Mammary epithelial cell (primary cell): Measurements from ENCODE around the gene SNAP25.

Experiments
- EZH2 ChIP-seq: IDR thresholded peaks from 2 replicates; pipeline ENCODE4 v1.6.1; 2012; ENCODE audit warnings: low read length, inconsistent platforms, borderline replicate concordance
- TF ChIP-seq, protein P1 (sequence below), 2 donors: IDR thresholded peaks in 1 of 2; conservative IDR thresholded peaks in 1 of 2; 2 replicates each; pipeline ENCODE4 v1.5.1; 2011 to 2012; ENCODE audit warnings: inconsistent platforms in 2 of 2, low read length in 2 of 2, mild to moderate bottlenecking in 2 of 2, control low read depth in 1 of 2, low read depth in 1 of 2; ENCODE audit not compliant: insufficient read depth in 1 of 2; ENCODE audit errors: extremely low read depth in 1 of 2

DNA sequence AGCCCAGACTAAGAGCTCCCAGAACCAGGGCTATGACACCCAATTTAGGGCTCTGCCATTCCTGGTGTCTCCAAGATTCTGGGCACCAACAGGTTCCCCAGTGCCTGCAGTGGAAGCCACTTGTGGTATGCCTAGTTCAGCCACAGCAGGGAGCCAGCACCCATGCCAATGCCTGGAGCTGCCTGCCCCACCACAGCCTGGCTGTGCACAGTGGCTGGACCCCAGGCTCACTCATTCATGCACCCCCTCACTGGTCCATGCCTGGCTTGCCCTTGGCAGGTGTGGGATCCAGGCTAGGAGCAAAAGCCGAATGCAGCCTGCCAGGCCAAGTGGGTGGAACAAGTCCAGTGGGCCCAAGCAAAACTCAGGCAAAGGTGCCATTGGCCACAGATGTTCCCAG is 123.5 kb downstream of the SNAP25 start:
- TF ChIP-seq, protein P1, sequence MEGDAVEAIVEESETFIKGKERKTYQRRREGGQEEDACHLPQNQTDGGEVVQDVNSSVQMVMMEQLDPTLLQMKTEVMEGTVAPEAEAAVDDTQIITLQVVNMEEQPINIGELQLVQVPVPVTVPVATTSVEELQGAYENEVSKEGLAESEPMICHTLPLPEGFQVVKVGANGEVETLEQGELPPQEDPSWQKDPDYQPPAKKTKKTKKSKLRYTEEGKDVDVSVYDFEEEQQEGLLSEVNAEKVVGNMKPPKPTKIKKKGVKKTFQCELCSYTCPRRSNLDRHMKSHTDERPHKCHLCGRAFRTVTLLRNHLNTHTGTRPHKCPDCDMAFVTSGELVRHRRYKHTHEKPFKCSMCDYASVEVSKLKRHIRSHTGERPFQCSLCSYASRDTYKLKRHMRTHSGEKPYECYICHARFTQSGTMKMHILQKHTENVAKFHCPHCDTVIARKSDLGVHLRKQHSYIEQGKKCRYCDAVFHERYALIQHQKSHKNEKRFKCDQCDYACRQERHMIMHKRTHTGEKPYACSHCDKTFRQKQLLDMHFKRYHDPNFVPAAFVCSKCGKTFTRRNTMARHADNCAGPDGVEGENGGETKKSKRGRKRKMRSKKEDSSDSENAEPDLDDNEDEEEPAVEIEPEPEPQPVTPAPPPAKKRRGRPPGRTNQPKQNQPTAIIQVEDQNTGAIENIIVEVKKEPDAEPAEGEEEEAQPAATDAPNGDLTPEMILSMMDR (conservative IDR thresholded peaks at IDR 0.05 in 1 of 2, IDR thresholded peaks at IDR 0.05 in 1 of 2; ENCODE audit: extremely low read depth in 1 of 2, insufficient read depth in 1 of 2, low read depth in 1 of 2, low read length in 2 of 2): no peak
- no peak for TF ChIP-seq EZH2
